CD4-positive, alpha-beta T cell treated with Interleukin-12 subunit alpha and Interleukin-12 subunit beta, for 1 hour (primary cell): ENCODE results near the gene BRMS1L.

Source experiments
- DNase-seq: peaks from one replicate; pipeline ENCODE4 v3.0.0-alpha.2; 2020

The BRMS1L gene

DNA sequence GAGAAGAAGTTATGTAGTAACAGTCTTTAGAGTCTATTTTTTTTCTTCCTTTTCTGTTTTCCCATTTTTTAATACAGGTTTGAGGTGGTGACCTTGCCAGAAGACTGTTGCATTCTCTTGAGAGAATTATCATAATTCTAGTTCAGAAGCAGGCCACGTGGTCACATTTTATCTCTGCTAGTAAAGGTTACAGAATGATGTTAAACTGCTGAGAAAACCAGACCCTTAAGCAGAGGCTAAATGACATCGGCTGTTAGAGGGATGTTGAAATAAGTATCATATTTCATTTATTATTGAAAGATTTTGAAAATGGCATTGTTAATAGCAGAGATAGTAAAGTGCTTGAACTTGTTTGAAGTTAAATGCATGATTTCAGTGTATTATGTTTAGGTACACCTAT, 49.2 kb downstream of the BRMS1L start:
- no peak for DNase-seq

DNA sequence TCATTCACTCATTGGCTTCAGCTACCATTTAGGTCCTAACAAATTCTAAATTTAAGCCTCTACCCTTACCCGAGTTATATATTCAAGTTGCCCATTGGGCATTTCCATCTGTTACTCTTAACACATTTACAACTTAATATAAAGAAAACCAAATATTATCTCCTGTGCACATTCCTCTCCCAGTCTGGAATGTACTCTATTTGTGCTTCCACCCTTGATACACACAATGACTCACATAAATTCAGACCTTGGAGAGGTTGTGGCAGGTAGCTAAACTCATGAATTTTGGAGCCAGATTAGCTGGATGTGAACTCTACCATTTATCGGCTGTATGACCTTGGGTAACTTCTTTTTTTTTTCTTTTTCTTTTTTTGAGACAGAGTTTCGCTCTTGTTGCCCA, 51.1 kb downstream of the BRMS1L start:
- DNase-seq, result no peak

DNA sequence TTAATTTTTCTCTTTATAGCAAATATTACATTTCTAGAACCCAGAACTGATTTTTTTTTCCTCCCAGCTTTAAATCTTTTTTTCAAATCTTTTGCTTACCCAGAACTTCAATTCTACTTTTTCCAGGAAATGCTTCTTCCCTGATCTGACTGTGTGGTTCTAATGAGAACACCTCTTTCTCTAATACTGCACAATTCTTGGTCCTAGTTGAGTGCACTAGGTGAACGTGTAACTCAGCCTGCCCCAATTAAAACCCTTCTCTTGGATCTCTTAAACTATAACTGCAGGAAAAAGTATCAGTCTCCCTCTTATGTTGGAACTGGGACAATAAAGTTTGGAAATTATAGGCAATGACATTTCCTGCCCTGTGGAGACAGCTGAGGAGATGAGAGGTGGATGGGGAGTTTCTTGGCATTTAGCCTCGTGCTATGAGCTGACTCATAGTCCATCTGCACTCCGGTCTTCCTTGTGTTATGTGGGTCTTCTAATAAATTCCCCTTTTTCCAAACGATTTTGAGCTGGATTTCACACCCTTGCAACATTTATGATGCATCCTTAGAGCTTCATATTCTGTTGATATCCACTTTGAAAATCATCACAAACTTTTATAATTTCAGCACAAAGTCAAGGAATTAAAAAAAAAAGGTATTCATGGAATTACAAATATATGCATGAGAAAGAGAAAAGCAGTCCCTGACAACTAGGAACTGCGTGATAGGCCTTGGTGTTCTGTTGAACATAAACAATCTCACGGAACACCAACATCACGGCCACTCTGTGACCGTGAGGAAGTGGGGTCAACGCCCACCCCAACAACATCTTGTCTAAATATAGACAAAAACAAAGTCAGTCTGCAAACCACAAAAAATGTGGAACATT, 52.4 kb downstream of the BRMS1L start:
- DNase-seq, result no peak

DNA sequence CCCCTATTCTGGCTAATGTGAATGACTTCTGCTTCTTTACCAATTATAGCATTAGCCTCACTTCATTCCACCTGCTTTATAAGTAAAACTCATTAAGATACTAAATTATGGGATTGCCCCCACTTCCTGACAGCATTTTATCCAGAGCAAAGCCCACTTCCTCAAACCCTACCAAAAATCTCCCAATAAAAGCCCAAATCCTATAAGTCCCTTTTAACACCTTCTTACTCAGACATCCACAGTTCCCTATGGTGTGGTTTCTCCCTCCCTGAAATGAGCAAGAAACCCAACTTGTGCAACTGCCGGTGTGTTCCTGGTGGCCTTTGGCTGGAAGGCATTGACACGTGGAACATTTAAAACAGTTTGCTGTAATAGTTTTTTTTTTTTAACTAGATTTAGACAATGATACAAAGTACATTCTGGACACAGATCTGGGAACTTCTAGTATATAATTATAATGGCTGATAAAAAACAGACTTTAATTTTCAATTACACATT, 53.1 kb downstream of the BRMS1L start:
- no peak for DNase-seq

DNA sequence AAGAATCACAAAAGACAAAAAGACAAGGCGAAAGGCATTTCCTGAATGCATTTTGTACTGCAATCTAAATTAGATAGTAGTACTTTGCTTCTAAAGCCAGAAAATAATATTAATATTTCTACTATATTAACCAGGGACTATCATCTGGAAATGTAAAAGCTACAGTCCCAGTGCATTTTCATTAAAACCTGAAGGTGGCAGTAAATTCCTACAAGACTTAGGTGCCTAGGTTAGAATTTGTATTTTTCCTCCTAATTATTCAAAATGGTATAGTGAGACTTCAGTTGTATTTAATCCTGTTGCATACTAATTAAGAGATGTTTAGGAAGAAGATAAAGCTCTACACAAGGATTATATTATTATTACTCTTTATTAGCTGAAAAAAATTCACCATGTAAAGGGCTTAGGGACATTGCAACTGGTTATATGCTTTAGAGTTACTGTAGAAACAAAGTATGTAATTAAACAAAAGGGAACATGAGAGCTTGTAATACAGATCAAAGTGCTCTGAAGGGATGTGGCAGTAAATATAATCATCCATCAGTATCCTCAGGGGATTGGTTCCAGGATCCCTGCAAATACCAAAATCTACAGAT, 53.6 kb downstream of the BRMS1L start:
- peak; percentile 5 for DNase-seq

DNA sequence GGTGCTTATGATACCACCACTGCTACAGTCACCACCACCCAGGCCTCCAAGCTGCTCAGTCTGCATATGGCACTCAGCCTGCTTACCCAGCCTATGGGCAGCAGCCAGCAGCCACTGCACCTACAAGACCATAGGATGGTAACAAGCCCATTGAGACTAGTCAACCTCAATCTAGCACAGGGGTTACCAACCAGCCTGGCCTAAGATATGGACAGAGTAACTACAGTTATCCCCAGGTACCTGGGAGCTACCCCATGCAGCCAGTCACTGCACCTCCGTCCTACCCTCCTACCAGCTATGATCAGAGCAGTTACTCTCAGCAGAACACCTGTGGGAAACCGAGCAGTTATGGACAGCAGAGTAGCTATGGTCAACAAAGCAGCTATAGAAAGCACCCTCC, 55.1 kb downstream of the BRMS1L start:
- no peak for DNase-seq

DNA sequence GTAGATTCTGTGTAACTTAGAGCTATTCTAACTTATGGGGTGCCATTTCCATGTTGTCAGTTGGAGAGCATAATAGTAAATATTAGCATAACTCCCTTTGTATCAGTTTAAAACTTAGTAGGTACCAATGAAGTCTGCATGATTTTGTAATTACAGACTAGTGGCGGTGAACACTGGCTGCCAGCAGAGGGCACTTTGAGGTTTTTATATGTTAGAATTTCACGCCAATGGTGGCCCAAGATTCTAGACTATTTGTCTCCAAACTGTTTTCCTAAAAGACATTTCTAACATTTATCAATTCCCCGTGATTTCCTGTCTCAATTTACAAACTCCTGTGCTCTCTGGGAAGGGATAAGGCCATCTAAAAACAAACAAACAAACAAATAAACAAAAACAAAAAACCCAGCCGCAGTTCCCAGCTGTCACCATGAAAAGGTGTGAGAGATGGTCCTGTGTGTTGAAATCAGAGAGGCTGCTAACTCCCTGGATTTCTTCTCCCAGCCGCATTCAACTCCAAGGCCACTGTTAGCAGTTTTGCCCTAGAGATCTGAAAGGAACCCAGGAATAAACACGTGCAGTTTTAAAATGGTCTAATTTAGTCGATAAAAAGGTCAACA, 57.6 kb downstream of the BRMS1L start:
- peak; percentile 18 for DNase-seq

DNA sequence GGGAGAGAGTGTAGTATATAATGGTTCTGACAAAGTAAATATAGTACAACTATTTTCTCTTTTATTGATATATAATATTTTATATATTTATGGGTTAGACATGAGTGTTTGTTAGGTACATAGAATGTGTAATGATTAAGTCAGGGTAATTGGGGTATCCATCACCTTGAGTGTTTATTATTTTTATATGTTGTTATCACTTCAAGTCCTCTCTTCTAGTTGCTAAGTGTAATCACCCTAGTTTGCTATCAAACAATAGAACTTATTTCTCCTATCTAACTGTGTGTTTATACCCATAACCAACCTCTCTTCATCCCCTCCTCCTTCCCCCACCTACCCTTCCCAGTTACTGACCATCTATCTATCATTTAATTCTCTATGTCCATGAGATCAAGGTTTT, 64.2 kb downstream of the BRMS1L start:
- no peak for DNase-seq

DNA sequence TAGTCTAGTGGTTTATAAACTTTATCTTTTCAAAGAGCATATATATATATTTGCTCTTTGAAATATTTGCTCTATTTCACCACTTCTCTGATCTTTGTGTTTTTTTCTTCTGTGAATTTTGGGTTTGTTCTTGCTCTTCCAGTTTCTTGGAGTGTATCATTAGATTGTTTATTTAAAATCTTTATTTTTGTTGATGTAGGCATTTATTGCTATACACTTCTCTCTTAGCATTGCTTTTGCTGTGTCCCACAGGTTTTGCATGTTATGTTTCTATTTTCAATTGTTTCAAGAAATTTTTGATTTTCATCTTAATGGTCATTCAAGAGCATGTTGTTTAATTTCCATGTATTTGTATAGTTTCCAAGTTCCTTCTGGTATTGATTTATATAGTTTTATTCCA, 69.1 kb downstream of the BRMS1L start:
- DNase-seq, result no peak

DNA sequence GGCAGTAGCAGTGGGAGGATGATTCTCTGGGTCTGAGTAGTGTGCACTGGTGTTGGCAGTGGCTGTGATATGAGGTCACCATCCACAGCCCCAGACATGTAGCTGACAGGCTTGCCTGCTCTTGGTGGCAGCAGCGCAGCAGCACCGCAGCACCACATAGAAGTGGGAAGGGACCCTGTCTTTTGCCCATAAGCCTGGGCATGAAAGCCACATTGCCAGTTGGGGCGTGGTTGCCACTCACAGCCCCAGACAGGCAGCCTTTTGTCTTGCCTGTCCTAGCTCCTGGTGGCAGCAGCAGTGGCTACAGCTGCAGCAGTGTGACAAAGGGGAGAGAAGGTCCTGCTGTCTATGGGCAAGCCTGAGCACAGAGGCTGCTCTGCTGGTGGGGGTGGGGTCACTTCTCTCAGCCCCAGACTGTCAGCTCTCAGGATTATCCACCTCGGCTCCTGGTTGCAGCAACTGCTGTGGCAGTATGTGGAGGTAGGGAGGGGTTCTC, 71.5 kb downstream of the BRMS1L start:
- DNase-seq, result no peak

DNA sequence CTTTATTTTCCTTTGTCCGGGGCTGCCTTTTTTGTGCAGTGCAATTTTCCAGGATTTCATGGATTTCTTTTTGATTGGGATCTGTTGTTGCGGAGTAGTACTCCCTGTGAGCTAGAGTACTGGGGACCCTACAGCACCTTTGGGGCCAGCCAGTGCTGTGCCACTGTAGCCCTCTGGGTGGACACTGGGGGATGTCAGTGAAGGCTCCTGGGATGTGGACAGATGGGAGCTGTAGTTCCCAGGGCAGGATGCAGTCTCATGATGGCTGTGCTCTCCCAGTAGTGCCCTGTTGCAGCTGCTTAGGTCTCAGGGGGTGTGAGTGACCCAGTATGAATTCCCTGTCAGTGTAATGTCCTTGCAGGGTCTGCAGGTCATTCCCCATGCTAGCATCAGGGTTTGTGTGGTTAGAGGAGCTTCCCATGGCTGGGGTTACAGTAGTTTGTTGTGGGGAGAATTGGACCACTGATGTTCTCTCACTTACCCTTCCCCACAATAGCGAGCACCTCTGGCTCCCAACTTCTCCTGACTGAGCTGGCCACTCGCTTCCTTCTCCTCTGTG, 72.2 kb downstream of the BRMS1L start:
- no peak for DNase-seq

DNA sequence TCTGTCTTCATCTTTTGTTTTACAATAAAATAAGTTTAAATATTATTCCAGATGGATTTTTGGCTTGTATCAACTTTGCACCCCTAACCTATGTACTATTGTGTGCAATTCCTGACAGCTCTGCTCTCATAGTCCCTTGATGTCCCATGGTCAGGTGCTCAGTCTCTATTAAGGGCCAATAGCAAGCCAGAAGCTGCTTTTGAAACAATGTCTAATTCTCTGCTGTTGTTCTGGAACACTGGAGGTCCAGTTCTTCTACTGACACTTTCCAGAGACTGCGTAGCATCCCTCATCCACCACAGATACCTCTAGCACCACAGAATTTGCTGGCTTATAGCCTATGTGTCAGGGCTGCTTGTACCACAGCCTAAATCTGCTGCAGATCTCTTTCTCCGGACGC, 74.6 kb downstream of the BRMS1L start:
- DNase-seq, result no peak

DNA sequence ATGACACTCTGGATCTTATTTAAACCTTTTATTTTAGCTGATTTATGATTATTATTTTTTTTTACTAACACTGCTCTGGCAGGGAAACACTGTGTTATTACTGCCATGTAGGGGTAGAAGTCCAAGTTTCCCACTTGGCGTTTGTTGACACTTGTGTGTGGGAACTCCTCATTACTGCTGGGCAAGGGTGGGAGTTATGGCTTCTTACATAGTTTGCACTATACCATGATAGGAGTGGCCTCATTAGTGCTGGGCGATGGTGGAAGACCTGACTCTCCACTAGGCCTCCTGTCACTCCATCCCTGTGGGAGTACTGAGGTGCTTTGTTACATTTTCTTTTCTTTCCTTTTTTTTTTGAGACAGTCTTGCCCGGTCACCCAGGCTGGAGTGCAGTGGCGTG, 83.5 kb downstream of the BRMS1L start:
- no peak for DNase-seq

DNA sequence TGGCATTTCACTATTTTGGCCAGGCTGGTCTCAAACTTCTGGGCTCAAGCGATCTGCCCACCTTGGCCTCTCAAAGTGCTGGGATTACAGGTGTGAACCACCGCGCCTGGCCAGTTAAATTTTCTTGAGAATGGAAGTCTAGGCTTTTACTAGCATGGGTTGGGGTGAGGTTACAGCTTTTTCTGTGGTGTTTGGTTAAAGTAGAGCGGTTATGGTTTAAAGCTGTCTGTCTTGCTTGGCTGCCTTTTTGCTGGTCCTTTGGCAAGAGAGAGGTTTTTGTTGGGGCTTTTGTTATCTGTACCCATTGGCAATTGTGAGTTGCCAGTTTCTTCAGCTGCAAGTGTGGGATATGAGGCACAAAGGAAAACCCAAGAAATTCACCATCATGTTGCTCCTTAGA, 84.1 kb downstream of the BRMS1L start:
- no peak for DNase-seq

DNA sequence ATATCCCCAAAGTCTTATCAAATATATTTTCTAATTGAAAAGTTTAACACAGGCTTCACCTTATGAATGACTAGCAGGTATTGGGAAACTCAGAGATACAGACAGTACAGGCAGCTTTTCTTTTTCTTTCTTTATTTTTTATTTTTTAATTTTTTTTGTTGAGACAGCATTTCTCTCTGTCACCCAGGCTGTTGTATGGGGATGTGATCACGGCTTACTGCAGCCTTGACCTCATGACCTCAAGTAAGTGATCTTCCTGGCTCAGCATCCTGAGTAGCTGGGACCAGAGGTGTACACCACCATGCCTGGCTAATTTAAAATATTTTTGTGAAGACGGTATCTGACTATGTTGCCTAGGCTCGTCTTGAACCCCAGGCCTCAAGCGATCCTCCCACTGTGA, 85.0 kb downstream of the BRMS1L start:
- DNase-seq, result no peak

DNA sequence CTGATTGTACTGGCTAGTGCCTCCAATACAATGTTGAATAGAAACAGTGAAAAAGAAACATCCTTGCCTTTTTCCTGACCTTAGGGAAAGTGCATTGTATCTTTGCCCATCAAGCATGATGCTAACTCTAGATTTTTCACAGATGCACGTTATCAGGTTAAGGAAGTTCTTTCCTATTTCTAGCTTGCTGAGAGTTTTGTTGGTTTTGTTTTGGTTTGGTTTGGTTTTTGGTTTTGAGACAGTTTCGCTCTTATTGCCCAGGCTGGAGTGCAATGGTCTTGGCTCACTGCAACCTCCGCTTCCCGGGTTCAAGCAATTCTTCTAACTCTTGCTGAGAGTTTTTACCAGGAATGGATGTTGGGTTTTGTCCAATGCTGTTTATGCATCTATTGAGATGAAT, 89.0 kb downstream of the BRMS1L start:
- DNase-seq, result no peak

DNA sequence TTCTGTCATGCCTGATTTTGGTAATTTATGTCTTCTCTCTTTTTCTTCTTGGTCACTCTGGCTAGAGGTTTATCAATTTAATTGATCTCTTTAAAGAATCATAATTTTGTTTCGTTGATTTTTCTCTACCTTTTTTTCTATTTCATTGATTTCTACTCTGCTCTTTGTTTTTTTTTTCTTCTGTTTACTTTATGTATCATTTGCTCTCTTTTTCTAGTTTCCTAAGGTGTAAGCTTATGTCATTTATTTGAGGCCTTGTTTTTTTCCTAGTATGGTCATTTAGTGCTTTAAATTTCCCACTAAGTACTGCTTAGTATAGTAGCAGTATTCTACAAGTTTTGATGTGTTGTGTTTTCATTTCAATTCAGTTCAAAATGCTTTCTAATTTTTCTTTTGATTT, 89.6 kb downstream of the BRMS1L start:
- DNase-seq, result no peak
